IPS DF 4.7 (cell line): ENCODE results near the gene PIAS1.
"Not testable (repeated sequence)": the region's sequence is repeated elsewhere in the genome, so short reads cannot be mapped to it uniquely, and the experiment has no call there.

Source experiments
- DNase-seq: peaks from one replicate; pipeline ENCODE4 v3.0.0-alpha.2; 2013; ENCODE audit warnings: low spot score; ENCODE audit errors: extremely low read depth

The PIAS1 gene

GRCh38 chr15:68202994-68203393 lies 148.9 kb downstream of the PIAS1 start:
- not testable (repeated sequence) for DNase-seq

- no peak for DNase-seq
Observed at GRCh38 chr15:68203486-68203885, 149.4 kb downstream of the PIAS1 start.

GRCh38 chr15:68203956-68204355 lies 149.8 kb downstream of the PIAS1 start:
- DNase-seq: no peak

GRCh38 chr15:68204361-68204760 lies 150.2 kb downstream of the PIAS1 start:
- DNase-seq: no peak

GRCh38 chr15:68204776-68205557 lies 150.9 kb downstream of the PIAS1 start, which contains the start of gene CALML4:
CALML4 (minus strand) TSS chr15:68205332; CDS start chr15:68205247, 85 bp downstream.
- no peak for DNase-seq

GRCh38 chr15:68205558-68205944 lies 151.4 kb downstream of the PIAS1 start:
- no peak for DNase-seq

- DNase-seq: no peak
Observed at GRCh38 chr15:68205954-68206539, 151.9 kb downstream of the PIAS1 start.

- DNase-seq: no peak
Observed at GRCh38 chr15:68206711-68207151, 152.6 kb downstream of the PIAS1 start.

- no peak for DNase-seq
Observed at GRCh38 chr15:68207176-68207935, 153.2 kb downstream of the PIAS1 start.

- DNase-seq: no peak
Observed at GRCh38 chr15:68208136-68208535, 154.0 kb downstream of the PIAS1 start.

- no peak for DNase-seq
Observed at GRCh38 chr15:68208636-68209240, 154.6 kb downstream of the PIAS1 start.

GRCh38 chr15:68209272-68209671 lies 155.2 kb downstream of the PIAS1 start:
- DNase-seq: no peak

GRCh38 chr15:68209735-68210408 lies 155.8 kb downstream of the PIAS1 start:
- DNase-seq: no peak

GRCh38 chr15:68210409-68210756 lies 156.3 kb downstream of the PIAS1 start:
- no peak for DNase-seq

GRCh38 chr15:68210821-68211655 lies 156.9 kb downstream of the PIAS1 start:
- no peak for DNase-seq

GRCh38 chr15:68211656-68212320 lies 157.7 kb downstream of the PIAS1 start:
- no peak for DNase-seq

GRCh38 chr15:68213491-68213845 lies 159.4 kb downstream of the PIAS1 start:
- not testable (repeated sequence) for DNase-seq

- no peak for DNase-seq
Observed at GRCh38 chr15:68213991-68214837, 160.1 kb downstream of the PIAS1 start.

GRCh38 chr15:68214838-68215254 lies 160.7 kb downstream of the PIAS1 start:
- DNase-seq: no peak
